ENCODE data around the gene ATF2. TPM values are rescaled to one million over a fixed set of nuclear protein-coding genes. Genes with fewer than 3 reads are reported as not detected.
A peak's percentile ranks its signal among the peaks of the same experiment; 100 is the strongest.
"Not testable (repeated sequence)": the region's sequence is repeated elsewhere in the genome, so short reads cannot be mapped to it uniquely, and the experiment has no call there.

ATF2 gene
- total and polyA plus RNA-seq, 5 donors from 2014 or later = 22.3 to 62.6 (median 39.6) TPM

GRCh38 chr2:175123254-175123653 lies 44.7 kb downstream of the ATF2 start:
- Mint-ChIP-seq H3K36me3 (peaks cover 19% of the 10 kb centered on the region), H3K9me3 (no peaks in the 10 kb centered on the region), H3K4me1 (peaks cover 26 to 48% (median 31%) of the 10 kb centered on the region in 4 donors), H3K4me3 (no peak overlapping the region), H3K27me3 (no peaks in the 10 kb centered on the region), H3K27ac (peak overlapping the region in 2 of 3 donors; percentile 0 to 2)
- ATAC-seq (ENCODE audit: low read depth in 2 of 2) (no peak), DNase-seq (no peak)
- no peak overlapping the region for H3K4me3 ChIP-seq (ENCODE audit: low read depth, low read length)
- peaks cover 20% of the 10 kb centered on the region for H3K36me3 ChIP-seq (ENCODE audit: control insufficient read depth, insufficient read depth, low read length)
- H3K27ac ChIP-seq (ENCODE audit: insufficient read depth, low read length, poor library complexity, severe bottlenecking) = no peak overlapping the region
- no peaks in the 10 kb centered on the region for H3K4me1 ChIP-seq (ENCODE audit: control insufficient read depth, insufficient read depth, low read length, poor library complexity, severe bottlenecking)
- no peaks in the 10 kb centered on the region for H3K9me3 ChIP-seq (ENCODE audit: control insufficient read depth in 2 of 2, low read length in 2 of 2)
- H3K27me3 ChIP-seq (ENCODE audit: control insufficient read depth, insufficient read depth, low read length) = no peaks in the 10 kb centered on the region

- Histone ChIP-seq H3K4me1 (ENCODE audit: control insufficient read depth, insufficient read depth, low read length, poor library complexity, severe bottlenecking) (no peaks in the 10 kb centered on the region), H3K36me3 (ENCODE audit: control insufficient read depth, insufficient read depth, low read length) (peaks cover 61% of the 10 kb centered on the region), H3K27me3 (ENCODE audit: control insufficient read depth, insufficient read depth, low read length) (no peaks in the 10 kb centered on the region), H3K4me3 (ENCODE audit: low read depth, low read length) (no peak overlapping the region), H3K9me3 (ENCODE audit: control insufficient read depth in 2 of 2, low read length in 2 of 2) (no peaks in the 10 kb centered on the region), H3K27ac (ENCODE audit: insufficient read depth, low read length, poor library complexity, severe bottlenecking) (peak overlapping the region; percentile 5)
- no peak overlapping the region for H3K4me3 Mint-ChIP-seq
- peak in 2 of 3 donors; percentile 58 to 70 for DNase-seq
- ATAC-seq (ENCODE audit: low read depth in 2 of 2) = no peak
- H3K27ac Mint-ChIP-seq = peak overlapping the region; percentile 52 to 77 (median 65)
- no peaks in the 10 kb centered on the region for H3K27me3 Mint-ChIP-seq
- H3K36me3 Mint-ChIP-seq = peaks cover 43% of the 10 kb centered on the region
- peaks cover 0 to 2% (median 0%) of the 10 kb centered on the region in 7 donors for H3K9me3 Mint-ChIP-seq
- peaks cover 4 to 15% (median 7%) of the 10 kb centered on the region in 4 donors for H3K4me1 Mint-ChIP-seq
Measured at GRCh38 chr2:175111200-175111657, 56.8 kb downstream of the ATF2 start.

GRCh38 chr2:175108091-175108490 lies 59.9 kb downstream of the ATF2 start:
- peaks cover 4 to 14% (median 11%) of the 10 kb centered on the region in 4 donors for H3K4me1 Mint-ChIP-seq
- not testable (repeated sequence) for H3K9me3 ChIP-seq (ENCODE audit: control insufficient read depth in 2 of 2, low read length in 2 of 2); DNase-seq; H3K27me3 ChIP-seq (ENCODE audit: control insufficient read depth, insufficient read depth, low read length); H3K27ac Mint-ChIP-seq; H3K27ac ChIP-seq (ENCODE audit: insufficient read depth, low read length, poor library complexity, severe bottlenecking); ATAC-seq (ENCODE audit: low read depth in 2 of 2); H3K4me3 Mint-ChIP-seq; H3K9me3 Mint-ChIP-seq; H3K4me3 ChIP-seq (ENCODE audit: low read depth, low read length); H3K27me3 Mint-ChIP-seq; H3K4me1 ChIP-seq (ENCODE audit: control insufficient read depth, insufficient read depth, low read length, poor library complexity, severe bottlenecking)
- peaks cover 49% of the 10 kb centered on the region for H3K36me3 Mint-ChIP-seq
- H3K36me3 ChIP-seq (ENCODE audit: control insufficient read depth, insufficient read depth, low read length) = peaks cover 44% of the 10 kb centered on the region

- H3K4me3 Mint-ChIP-seq = no peak overlapping the region
- Histone ChIP-seq H3K9me3 (ENCODE audit: control insufficient read depth in 2 of 2, low read length in 2 of 2) (no peaks in the 10 kb centered on the region), H3K4me3 (ENCODE audit: low read depth, low read length) (no peak overlapping the region), H3K4me1 (ENCODE audit: control insufficient read depth, insufficient read depth, low read length, poor library complexity, severe bottlenecking) (no peaks in the 10 kb centered on the region), H3K27ac (ENCODE audit: insufficient read depth, low read length, poor library complexity, severe bottlenecking) (no peak overlapping the region), H3K27me3 (ENCODE audit: control insufficient read depth, insufficient read depth, low read length) (no peaks in the 10 kb centered on the region), H3K36me3 (ENCODE audit: control insufficient read depth, insufficient read depth, low read length) (peaks cover 35% of the 10 kb centered on the region)
- H3K9me3 Mint-ChIP-seq = peaks cover 0 to 2% (median 0%) of the 10 kb centered on the region in 7 donors
- no peak for ATAC-seq (ENCODE audit: low read depth in 2 of 2)
- no peaks in the 10 kb centered on the region for H3K27me3 Mint-ChIP-seq
- peaks cover 47% of the 10 kb centered on the region for H3K36me3 Mint-ChIP-seq
- H3K27ac Mint-ChIP-seq = no peak overlapping the region
- H3K4me1 Mint-ChIP-seq = peaks cover 4 to 15% (median 12%) of the 10 kb centered on the region in 4 donors
- DNase-seq = no peak
Measured at GRCh38 chr2:175107146-175107545, 60.9 kb downstream of the ATF2 start.

GRCh38 chr2:175103191-175103590 lies 64.8 kb downstream of the ATF2 start:
- H3K36me3 ChIP-seq (ENCODE audit: control insufficient read depth, insufficient read depth, low read length) = peaks cover 21% of the 10 kb centered on the region

GRCh38 chr2:175101514-175101913 lies 66.5 kb downstream of the ATF2 start:
- Histone ChIP-seq H3K36me3 (ENCODE audit: control insufficient read depth, insufficient read depth, low read length) (peaks cover 31% of the 10 kb centered on the region), H3K4me3 (ENCODE audit: low read depth, low read length) (no peak overlapping the region), H3K4me1 (ENCODE audit: control insufficient read depth, insufficient read depth, low read length, poor library complexity, severe bottlenecking) (no peaks in the 10 kb centered on the region), H3K27ac (ENCODE audit: insufficient read depth, low read length, poor library complexity, severe bottlenecking) (no peak overlapping the region), H3K9me3 (ENCODE audit: control insufficient read depth in 2 of 2, low read length in 2 of 2) (no peaks in the 10 kb centered on the region), H3K27me3 (ENCODE audit: control insufficient read depth, insufficient read depth, low read length) (no peaks in the 10 kb centered on the region)
- DNase-seq = no peak
- no peak overlapping the region for H3K27ac Mint-ChIP-seq
- ATAC-seq (ENCODE audit: low read depth in 2 of 2) = no peak
- no peak overlapping the region for H3K4me3 Mint-ChIP-seq
- H3K4me1 Mint-ChIP-seq = peaks cover 4 to 20% (median 18%) of the 10 kb centered on the region in 4 donors
- H3K36me3 Mint-ChIP-seq = peaks cover 34% of the 10 kb centered on the region
- H3K27me3 Mint-ChIP-seq = no peaks in the 10 kb centered on the region
- no peaks in the 10 kb centered on the region for H3K9me3 Mint-ChIP-seq

More at GRCh38 chr2:175103191-175103590, 64.8 kb downstream of the ATF2 start:
- Histone ChIP-seq H3K27ac (ENCODE audit: insufficient read depth, low read length, poor library complexity, severe bottlenecking) (no peak overlapping the region), H3K4me3 (ENCODE audit: low read depth, low read length) (no peak overlapping the region), H3K4me1 (ENCODE audit: control insufficient read depth, insufficient read depth, low read length, poor library complexity, severe bottlenecking) (no peaks in the 10 kb centered on the region), H3K9me3 (ENCODE audit: control insufficient read depth in 2 of 2, low read length in 2 of 2) (no peaks in the 10 kb centered on the region), H3K27me3 (ENCODE audit: control insufficient read depth, insufficient read depth, low read length) (no peaks in the 10 kb centered on the region)
- ATAC-seq (ENCODE audit: low read depth in 2 of 2) (no peak), DNase-seq (no peak)
- H3K27me3 Mint-ChIP-seq = no peaks in the 10 kb centered on the region
- H3K36me3 Mint-ChIP-seq = peaks cover 42% of the 10 kb centered on the region
- peaks cover 0 to 2% (median 0%) of the 10 kb centered on the region in 7 donors for H3K9me3 Mint-ChIP-seq
- H3K4me3 Mint-ChIP-seq = no peak overlapping the region
- no peak overlapping the region for H3K27ac Mint-ChIP-seq
- peaks cover 4 to 16% (median 14%) of the 10 kb centered on the region in 4 donors for H3K4me1 Mint-ChIP-seq

- Mint-ChIP-seq H3K36me3 (peaks cover 25% of the 10 kb centered on the region), H3K27ac (peak overlapping the region in 1 of 3 donors; percentile 69), H3K9me3 (no peaks in the 10 kb centered on the region), H3K4me1 (peaks cover 4 to 18% (median 12%) of the 10 kb centered on the region in 4 donors), H3K4me3 (no peak overlapping the region), H3K27me3 (no peaks in the 10 kb centered on the region)
- ATAC-seq (ENCODE audit: low read depth in 2 of 2) (no peak), DNase-seq (no peak)
- H3K9me3 ChIP-seq (ENCODE audit: control insufficient read depth in 2 of 2, low read length in 2 of 2) = no peaks in the 10 kb centered on the region
- peaks cover 42% of the 10 kb centered on the region for H3K36me3 ChIP-seq (ENCODE audit: control insufficient read depth, insufficient read depth, low read length)
- no peaks in the 10 kb centered on the region for H3K27me3 ChIP-seq (ENCODE audit: control insufficient read depth, insufficient read depth, low read length)
- H3K4me3 ChIP-seq (ENCODE audit: low read depth, low read length) = no peak overlapping the region
- no peak overlapping the region for H3K27ac ChIP-seq (ENCODE audit: insufficient read depth, low read length, poor library complexity, severe bottlenecking)
- H3K4me1 ChIP-seq (ENCODE audit: control insufficient read depth, insufficient read depth, low read length, poor library complexity, severe bottlenecking) = no peaks in the 10 kb centered on the region
Measured at GRCh38 chr2:175097297-175097696, 70.7 kb downstream of the ATF2 start.

- not testable (repeated sequence) for H3K9me3 ChIP-seq (ENCODE audit: control insufficient read depth in 2 of 2, low read length in 2 of 2); H3K27me3 ChIP-seq (ENCODE audit: control insufficient read depth, insufficient read depth, low read length); H3K9me3 Mint-ChIP-seq; H3K27me3 Mint-ChIP-seq; H3K27ac ChIP-seq (ENCODE audit: insufficient read depth, low read length, poor library complexity, severe bottlenecking); H3K4me3 Mint-ChIP-seq; H3K4me1 Mint-ChIP-seq; DNase-seq; H3K4me1 ChIP-seq (ENCODE audit: control insufficient read depth, insufficient read depth, low read length, poor library complexity, severe bottlenecking); H3K4me3 ChIP-seq (ENCODE audit: low read depth, low read length); ATAC-seq (ENCODE audit: low read depth in 2 of 2); H3K27ac Mint-ChIP-seq
- H3K36me3 ChIP-seq (ENCODE audit: control insufficient read depth, insufficient read depth, low read length) = peaks cover 58% of the 10 kb centered on the region
- peaks cover 40% of the 10 kb centered on the region for H3K36me3 Mint-ChIP-seq
Measured at GRCh38 chr2:175084117-175084516, 83.9 kb downstream of the ATF2 start.

All from CD4-positive, CD25-positive, alpha-beta regulatory T cell (primary cell).